Endothelial cell of umbilical vein (primary cell): ENCODE measurements around the gene CDH2. TPM values are rescaled to one million over a fixed set of nuclear protein-coding genes. Genes with fewer than 3 reads are reported as not detected.

Experiments used
- BruUV-seq: library from RNA; stranded (reverse); fragments of 400-500 nt; replicated peaks from 2 replicates; lab custom pipeline; 2021; lab: Mats Ljungman, UMichigan
- CTCF ChIA-PET: fragments of 300-600, 350-600 bp; sonication (Branson Sonifier 250); formaldehyde crosslinking; loops from one replicate; lab custom pipeline; 2021; ENCODE audit warnings: antibody characterized with exemption, inconsistent platforms; lab: Charles Lee
- POLR2A ChIA-PET: fragments of 300-600, 350-600 bp; sonication (Branson Sonifier 250); formaldehyde crosslinking; loops from one replicate; lab custom pipeline; 2021; ENCODE audit warnings: antibody characterized with exemption, inconsistent platforms; lab: Charles Lee
- DNase-seq: peaks from one replicate; pipeline ENCODE4 v3.0.0-alpha.2; 2011; ENCODE audit warnings: low read depth, low spot score
- FAIRE-seq: peaks from 2 replicates; lab custom pipeline; 2011; peaks lifted over from hg19 to GRCh38; lab: Jason Lieb, UNC
- H2AFZ ChIP-seq: 2 replicates; pipeline ENCODE4 v1.6.0; 2012; ENCODE audit warnings: low read depth, low read length, control low read depth, inconsistent platforms
- H3K27ac ChIP-seq: 2 replicates; pipeline ENCODE4 v1.5.1; 2011; ENCODE audit warnings: low read depth, mild to moderate bottlenecking, control low read depth, low read length, moderate library complexity; ENCODE audit not compliant: insufficient read depth
- H3K27me3 ChIP-seq, 2 experiments: 2 replicates each; pipeline versions ENCODE4 v1.6.0 to v1.6.1; 2011; ENCODE audit warnings: low read length in 2 of 2, mixed read lengths in 1 of 2; ENCODE audit not compliant: control insufficient read depth in 2 of 2, insufficient read depth in 2 of 2
- H3K36me3 ChIP-seq, 2 experiments: 2 replicates in 1 of 2; 3 replicates in 1 of 2; pipeline ENCODE4 v1.5.1; 2011; ENCODE audit warnings: low read length in 2 of 2, mild to moderate bottlenecking in 1 of 2, moderate library complexity in 1 of 2; ENCODE audit not compliant: control insufficient read depth in 2 of 2, insufficient read depth in 2 of 2; ENCODE audit errors: extremely low read depth in 1 of 2
- H3K4me1 ChIP-seq: 3 replicates; pipeline ENCODE4 v1.5.1; 2011; ENCODE audit warnings: mild to moderate bottlenecking, low read length; ENCODE audit not compliant: control insufficient read depth, insufficient read depth; ENCODE audit errors: extremely low read depth
- H3K4me2 ChIP-seq: 2 replicates; pipeline ENCODE4 v1.6.1; 2011; ENCODE audit warnings: low read length, control low read depth, mixed read lengths; ENCODE audit not compliant: insufficient read depth
- H3K4me3 ChIP-seq, 3 experiments: fragments of 200-600 bp in 1 of 3; sonication (generic), shearing (Covaris generic) in 1 of 3; replicated peaks in 1 of 3; 2 replicates each; pipeline ENCODE4 v1.5.1; 2011 to 2016; ENCODE audit warnings: control low read depth in 3 of 3, low read length in 3 of 3, mild to moderate bottlenecking in 2 of 3, inconsistent platforms in 1 of 3, low read depth in 1 of 3, moderate library complexity in 1 of 3; ENCODE audit not compliant: insufficient read depth in 1 of 3
- H3K79me2 ChIP-seq: 2 replicates; pipeline ENCODE4 v1.6.0; 2012; ENCODE audit warnings: low read length, inconsistent platforms; ENCODE audit not compliant: control insufficient read depth, insufficient read depth
- H3K9ac ChIP-seq: replicated peaks from 2 replicates; pipeline ENCODE3; 2011; ENCODE audit warnings: low read length, control low read depth; ENCODE audit not compliant: insufficient read depth; ENCODE audit errors: extremely low read depth
- H3K9me1 ChIP-seq: replicated peaks from 3 replicates; pipeline ENCODE4 v1.6.0; 2011; ENCODE audit warnings: mild to moderate bottlenecking, low read length; ENCODE audit not compliant: control insufficient read depth, insufficient read depth; ENCODE audit errors: extremely low read depth
- H3K9me3 ChIP-seq: replicated peaks from 2 replicates; pipeline ENCODE4 v1.5.1; 2012; ENCODE audit warnings: low read length, inconsistent platforms; ENCODE audit not compliant: control insufficient read depth, insufficient read depth
- H4K20me1 ChIP-seq: replicated peaks from 2 replicates; pipeline ENCODE3; 2011; ENCODE audit warnings: mild to moderate bottlenecking, low read length; ENCODE audit not compliant: control insufficient read depth, insufficient read depth; ENCODE audit errors: extremely low read depth
- CTCF ChIP-seq, 2 donors: IDR thresholded peaks; 1 replicate in 1 of 2; 2 replicates in 1 of 2; pipeline ENCODE4 v1.5.1; 2011; ENCODE audit warnings: low read length in 2 of 2, mild to moderate bottlenecking in 2 of 2, moderate library complexity in 2 of 2, control low read depth in 1 of 2, inconsistent platforms in 1 of 2, low read depth in 1 of 2; ENCODE audit not compliant: insufficient read depth in 1 of 2; ENCODE audit errors: extremely low read depth in 1 of 2
- EZH2 ChIP-seq: IDR thresholded peaks from 2 replicates; pipeline ENCODE4 v1.6.1; 2012; ENCODE audit warnings: borderline replicate concordance, low read depth, mild to moderate bottlenecking, moderate library complexity, low read length, inconsistent platforms; ENCODE audit not compliant: severe bottlenecking
- FOS ChIP-seq: IDR thresholded peaks from 2 replicates; pipeline ENCODE4 v1.6.1; 2011; ENCODE audit warnings: mild to moderate bottlenecking, low read length, moderate library complexity, borderline replicate concordance; ENCODE audit not compliant: insufficient read depth
- GATA2 ChIP-seq: IDR thresholded peaks from 2 replicates; pipeline ENCODE4 v1.7.0; 2011; ENCODE audit warnings: low read depth, mild to moderate bottlenecking, moderate library complexity, mixed read lengths, low read length; ENCODE audit not compliant: insufficient read length, insufficient read depth
- JUN ChIP-seq: IDR thresholded peaks from 2 replicates; pipeline ENCODE4 v1.6.1; 2011; ENCODE audit warnings: borderline replicate concordance, low read depth; ENCODE audit not compliant: insufficient read length, insufficient read depth
- MAX ChIP-seq: IDR thresholded peaks from 2 replicates; pipeline ENCODE4 v1.6.1; 2011; ENCODE audit not compliant: insufficient read depth, insufficient read length
- MYC ChIP-seq: IDR thresholded peaks from one replicate; pipeline ENCODE4 v1.6.1; 2011; ENCODE audit warnings: mild to moderate bottlenecking, low read depth, low read length
- POLR2A ChIP-seq: IDR thresholded peaks from 2 replicates; pipeline ENCODE4 v1.6.1; 2012; ENCODE audit warnings: low read depth, mild to moderate bottlenecking, control low read depth, low read length
- POLR2AphosphoS5 ChIP-seq: IDR thresholded peaks from 2 replicates; pipeline ENCODE4 v1.6.1; 2012; ENCODE audit warnings: low read depth, mild to moderate bottlenecking, control low read depth, low read length, moderate library complexity; ENCODE audit not compliant: insufficient read depth
- dilution Hi-C: fragments of 300-500 bp; cut with MboI; formaldehyde crosslinking; loops from one replicate; pipeline ENCODE4 v1.15.0; 2019; ENCODE audit warnings: low sequenced_read_pairs; ENCODE audit not compliant: extremely low pct_ligation_motif_present
- intact Hi-C: fragments of 100-400 bp; cut with micrococcal nuclease; formaldehyde crosslinking; loops from one replicate; pipeline ENCODE4 v1.10.0; 2022
- polyA plus RNA-seq, 4 experiments: library from polyadenylated mRNA; depleted of rRNA in 3 of 4; stranded (reverse) in 3 of 4; unstranded in 1 of 4; fragments of >200 nt; gene quantifications; 2 replicates each; pipeline versions ENCODE4 v1.2.1 to v1.2.3, GENCODE V29; 2011 to 2012; ENCODE audit warnings: missing spikeins in 1 of 4
- total RNA-seq: library from RNA; stranded (reverse); gene quantifications from 2 replicates; pipeline ENCODE4 v1.2.3, GENCODE V29; 2021

CDH2 gene
- total and polyA plus RNA-seq, 2 donors (not counting 3 experiments of a cell fraction or from before 2014, with no cell fraction given), result 37.6 to 59.5 TPM

DNA sequence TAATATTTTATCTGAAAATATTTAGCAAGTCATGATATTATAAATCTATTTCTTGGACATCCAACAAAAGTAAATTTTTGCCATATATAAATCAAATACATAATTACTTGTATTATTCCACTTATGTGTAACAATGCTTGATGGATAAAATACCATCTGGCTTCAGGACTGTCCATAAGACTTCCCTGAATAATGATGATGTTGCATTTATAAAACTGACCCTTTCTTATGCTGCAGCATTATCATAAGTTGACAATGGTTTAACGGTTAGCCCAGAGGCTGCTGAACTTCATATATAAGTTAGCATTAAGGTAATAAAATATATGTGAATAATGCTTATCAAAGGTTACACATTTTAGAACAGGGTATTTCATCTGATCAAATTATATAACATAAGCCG, 95.4 kb downstream of the CDH2 start:
- H3K9me3 ChIP-seq, result no peaks in the 10 kb centered on the region
- H3K9me1 ChIP-seq, result no peaks in the 10 kb centered on the region
- no peak for DNase-seq
- H3K79me2 ChIP-seq, result peaks cover 9% of the 10 kb centered on the region
- no peak overlapping the region for H3K9ac ChIP-seq
- H4K20me1 ChIP-seq, result no peaks in the 10 kb centered on the region
- no peak overlapping the region for H2AFZ ChIP-seq
- no peaks in the 10 kb centered on the region for H3K27me3 ChIP-seq
- no TSS peak for BruUV-seq
- H3K4me2 ChIP-seq, result no peak overlapping the region
- H3K36me3 ChIP-seq, result no peaks in the 10 kb centered on the region
- ChIA-PET POLR2A (no interaction called here), CTCF (interaction anchor here (0.8 kb wide), 1 partner anchor 25 kb away, joined by 3 read pairs; no protein-coding TSS in a partner anchor)
- TF ChIP-seq GATA2 (no peak), EZH2 (no peak), CTCF (IDR thresholded peaks at IDR 0.05; ENCODE audit: extremely low read depth in 1 of 2, insufficient read depth in 1 of 2, low read depth in 1 of 2, low read length in 2 of 2) (no peak), MAX (no peak)
- dilution Hi-C loops, result no loop called here
- peaks cover 3% of the 10 kb centered on the region for H3K4me1 ChIP-seq
- no peak overlapping the region for H3K4me3 ChIP-seq
- no peak overlapping the region for H3K27ac ChIP-seq
- no peak for FAIRE-seq
- intact Hi-C loops, result no loop called here

GRCh38 chr18:28080876-28081300, 96.0 kb downstream of the CDH2 start:
- ChIA-PET POLR2A (no interaction called here), CTCF (no interaction called here)
- H2AFZ ChIP-seq, result no peak overlapping the region
- dilution Hi-C loops, result no loop called here
- no peaks in the 10 kb centered on the region for H3K27me3 ChIP-seq
- intact Hi-C loops, result no loop called here
- H4K20me1 ChIP-seq, result no peaks in the 10 kb centered on the region
- H3K9ac ChIP-seq, result no peak overlapping the region
- no peaks in the 10 kb centered on the region for H3K9me3 ChIP-seq
- H3K4me1 ChIP-seq, result peaks cover 3% of the 10 kb centered on the region
- no peaks in the 10 kb centered on the region for H3K9me1 ChIP-seq
- no peak overlapping the region for H3K4me3 ChIP-seq
- H3K4me2 ChIP-seq, result no peak overlapping the region
- no peak for TF ChIP-seq MAX
- TF ChIP-seq JUN, result no peak
- TF ChIP-seq FOS, result no peak
- TF ChIP-seq POLR2A, result no peak
- no peak for TF ChIP-seq EZH2
- TF ChIP-seq MYC, result no peak
- no peak for TF ChIP-seq POLR2AphosphoS5
- TF ChIP-seq GATA2, result no peak
- no peak for TF ChIP-seq CTCF (IDR thresholded peaks at IDR 0.05; ENCODE audit: extremely low read depth in 1 of 2, insufficient read depth in 1 of 2, low read depth in 1 of 2, low read length in 2 of 2)
- no peak overlapping the region for H3K27ac ChIP-seq
- DNase-seq, result no peak
- FAIRE-seq, result no peak
- no peaks in the 10 kb centered on the region for H3K36me3 ChIP-seq
- H3K79me2 ChIP-seq, result peaks cover 9% of the 10 kb centered on the region
- no TSS peak for BruUV-seq
